SK-N-SH treated with all-trans-retinoic acid at 6 μM for 48 hours (cell line): ENCODE measurements around the gene MAK.

Source experiments
- ATAC-seq: fragments of 200-7000 bp; cut with Tn5 transposase; 3 replicates; pipeline ENCODE4 v1.9.1; 2020; ENCODE audit warnings: mild to moderate bottlenecking, moderate library complexity
- ARNTL ChIP-seq: fragments of 450-650 bp; formaldehyde crosslinking; IDR thresholded peaks from 2 replicates; pipeline ENCODE4 v1.5.0; 2020; ENCODE audit warnings: low read depth, mild to moderate bottlenecking, moderate library complexity, borderline replicate concordance
- CSDC2 ChIP-seq: fragments of 250-450 bp; sonication (Bioruptor Pico); IDR thresholded peaks from 2 replicates; pipeline ENCODE4 v1.5.0; 2020; ENCODE audit warnings: mild to moderate bottlenecking, moderate library complexity
- ESRRG ChIP-seq: fragments of 250-450 bp; sonication (Bioruptor Pico); IDR thresholded peaks from 2 replicates; pipeline ENCODE4 v1.6.1; 2021; ENCODE audit warnings: mild to moderate bottlenecking
- GLIS3 ChIP-seq: fragments of 250-450 bp; sonication (Bioruptor Pico); IDR thresholded peaks from 2 replicates; pipeline ENCODE4 v1.5.0; 2020; ENCODE audit warnings: mild to moderate bottlenecking, moderate library complexity
- ISL1 ChIP-seq: fragments of 250-450 bp; sonication (Bioruptor Pico); IDR thresholded peaks from 2 replicates; pipeline ENCODE4 v2.1.2; 2022; ENCODE audit warnings: mild to moderate bottlenecking, moderate library complexity
- OSR1 ChIP-seq: fragments of 250-450 bp; sonication (Bioruptor Pico); IDR thresholded peaks from 2 replicates; pipeline ENCODE4 v1.8.0; 2022; ENCODE audit warnings: moderate library complexity, mild to moderate bottlenecking, inconsistent platforms
- RARB ChIP-seq: fragments of 250-450 bp; sonication (Bioruptor Pico); IDR thresholded peaks from 2 replicates; pipeline ENCODE4 v1.8.0; 2021; ENCODE audit warnings: mild to moderate bottlenecking, moderate library complexity
- SNAI2 ChIP-seq: fragments of 250-450 bp; sonication (Bioruptor Pico); IDR thresholded peaks from 2 replicates; pipeline ENCODE4 v1.5.0; 2020; ENCODE audit warnings: mild to moderate bottlenecking, moderate library complexity
- TCF4 ChIP-seq: fragments of 250-450 bp; sonication (Bioruptor Pico); IDR thresholded peaks from 2 replicates; pipeline ENCODE4 v1.8.0; 2021; ENCODE audit warnings: mild to moderate bottlenecking, moderate library complexity, borderline replicate concordance
- ZC3H10 ChIP-seq: fragments of 250-450 bp; sonication (Bioruptor Pico); IDR thresholded peaks from 2 replicates; pipeline ENCODE4 v1.5.1; 2021; ENCODE audit warnings: mild to moderate bottlenecking, moderate library complexity
- ZFP30 ChIP-seq: fragments of 450-650 bp; formaldehyde crosslinking; IDR thresholded peaks from 2 replicates; pipeline ENCODE4 v1.5.0; 2022; ENCODE audit warnings: mild to moderate bottlenecking, moderate library complexity
- ZNF565 ChIP-seq: fragments of 450-650 bp; formaldehyde crosslinking; conservative IDR thresholded peaks from 2 replicates; pipeline ENCODE4 v1.5.0; 2020; ENCODE audit warnings: low read depth, mild to moderate bottlenecking, moderate library complexity
- ZNF70 ChIP-seq: fragments of 450-650 bp; formaldehyde crosslinking; IDR thresholded peaks from 2 replicates; pipeline ENCODE4 v1.5.0; 2020; ENCODE audit warnings: mild to moderate bottlenecking, moderate library complexity
- ZNF8 ChIP-seq: fragments of 450-650 bp; formaldehyde crosslinking; IDR thresholded peaks from 2 replicates; pipeline ENCODE4 v1.5.0; 2020; ENCODE audit warnings: mild to moderate bottlenecking, moderate library complexity
- TF ChIP-seq, protein P1 (sequence below): fragments of 250-450 bp; sonication (Bioruptor Pico); IDR thresholded peaks from 2 replicates; pipeline ENCODE4 v1.5.0; 2020; ENCODE audit warnings: mild to moderate bottlenecking, moderate library complexity
- TF ChIP-seq, protein P2 (sequence below): fragments of 250-450 bp; sonication (Bioruptor Pico); IDR thresholded peaks from 2 replicates; pipeline ENCODE4 v1.5.1; 2020; ENCODE audit warnings: low read depth, mild to moderate bottlenecking, moderate library complexity
- TF ChIP-seq, protein P3 (sequence below): fragments of 250-450 bp; sonication (Bioruptor Pico); IDR thresholded peaks from 2 replicates; pipeline ENCODE4 v1.8.0; 2021; ENCODE audit warnings: low read depth, mild to moderate bottlenecking, moderate library complexity, borderline replicate concordance
- TF ChIP-seq, protein P4 (sequence below): fragments of 250-450 bp; sonication (Bioruptor Pico); IDR thresholded peaks from 2 replicates; pipeline ENCODE4 v1.5.1; 2021; ENCODE audit warnings: mild to moderate bottlenecking, moderate library complexity

MAK gene

DNA sequence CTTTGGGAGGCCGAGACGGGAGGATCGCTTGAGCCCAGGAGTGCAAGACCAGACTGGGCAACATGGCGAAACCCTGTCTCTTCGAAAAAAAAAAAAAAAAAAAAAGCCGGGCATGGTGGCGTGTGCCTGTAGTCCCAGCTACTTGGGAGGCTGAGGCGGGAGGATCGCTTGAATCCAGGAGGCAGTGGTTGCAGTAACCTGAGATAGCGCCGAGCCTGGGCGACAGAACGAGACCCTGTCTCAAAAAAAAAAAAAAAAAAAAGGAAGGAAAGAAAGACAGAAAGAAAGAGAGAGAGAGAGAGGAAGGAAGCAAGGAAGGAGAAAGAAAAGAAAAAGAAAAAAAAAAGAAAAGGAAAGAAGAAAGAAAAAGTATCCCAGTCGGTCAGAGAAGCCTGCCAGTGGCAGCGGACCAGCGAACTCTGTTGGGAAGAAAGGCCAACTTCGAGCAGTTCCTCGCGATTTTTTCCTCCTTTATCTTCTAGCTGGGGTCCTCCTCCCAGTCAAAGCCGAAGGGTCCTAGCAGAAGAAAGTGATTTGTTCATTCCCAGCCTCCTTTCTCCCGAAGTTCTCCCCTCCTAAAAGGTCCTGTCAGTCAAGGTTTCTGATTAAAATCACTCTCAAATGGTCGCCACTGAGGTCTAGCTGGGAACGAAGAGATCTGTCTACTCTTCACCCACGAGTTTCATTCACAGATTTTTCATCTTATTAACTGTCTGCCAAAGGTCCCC is 46.1 kb upstream of the MAK start:
- TF ChIP-seq OSR1 (CRISPR knock-in tag), result no peak
- TF ChIP-seq, protein P1, sequence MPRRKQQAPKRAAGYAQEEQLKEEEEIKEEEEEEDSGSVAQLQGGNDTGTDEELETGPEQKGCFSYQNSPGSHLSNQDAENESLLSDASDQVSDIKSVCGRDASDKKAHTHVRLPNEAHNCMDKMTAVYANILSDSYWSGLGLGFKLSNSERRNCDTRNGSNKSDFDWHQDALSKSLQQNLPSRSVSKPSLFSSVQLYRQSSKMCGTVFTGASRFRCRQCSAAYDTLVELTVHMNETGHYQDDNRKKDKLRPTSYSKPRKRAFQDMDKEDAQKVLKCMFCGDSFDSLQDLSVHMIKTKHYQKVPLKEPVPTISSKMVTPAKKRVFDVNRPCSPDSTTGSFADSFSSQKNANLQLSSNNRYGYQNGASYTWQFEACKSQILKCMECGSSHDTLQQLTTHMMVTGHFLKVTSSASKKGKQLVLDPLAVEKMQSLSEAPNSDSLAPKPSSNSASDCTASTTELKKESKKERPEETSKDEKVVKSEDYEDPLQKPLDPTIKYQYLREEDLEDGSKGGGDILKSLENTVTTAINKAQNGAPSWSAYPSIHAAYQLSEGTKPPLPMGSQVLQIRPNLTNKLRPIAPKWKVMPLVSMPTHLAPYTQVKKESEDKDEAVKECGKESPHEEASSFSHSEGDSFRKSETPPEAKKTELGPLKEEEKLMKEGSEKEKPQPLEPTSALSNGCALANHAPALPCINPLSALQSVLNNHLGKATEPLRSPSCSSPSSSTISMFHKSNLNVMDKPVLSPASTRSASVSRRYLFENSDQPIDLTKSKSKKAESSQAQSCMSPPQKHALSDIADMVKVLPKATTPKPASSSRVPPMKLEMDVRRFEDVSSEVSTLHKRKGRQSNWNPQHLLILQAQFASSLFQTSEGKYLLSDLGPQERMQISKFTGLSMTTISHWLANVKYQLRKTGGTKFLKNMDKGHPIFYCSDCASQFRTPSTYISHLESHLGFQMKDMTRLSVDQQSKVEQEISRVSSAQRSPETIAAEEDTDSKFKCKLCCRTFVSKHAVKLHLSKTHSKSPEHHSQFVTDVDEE, result no peak
- TF ChIP-seq ZNF565 (CRISPR knock-in tag), result no peak
- TF ChIP-seq, protein P2, sequence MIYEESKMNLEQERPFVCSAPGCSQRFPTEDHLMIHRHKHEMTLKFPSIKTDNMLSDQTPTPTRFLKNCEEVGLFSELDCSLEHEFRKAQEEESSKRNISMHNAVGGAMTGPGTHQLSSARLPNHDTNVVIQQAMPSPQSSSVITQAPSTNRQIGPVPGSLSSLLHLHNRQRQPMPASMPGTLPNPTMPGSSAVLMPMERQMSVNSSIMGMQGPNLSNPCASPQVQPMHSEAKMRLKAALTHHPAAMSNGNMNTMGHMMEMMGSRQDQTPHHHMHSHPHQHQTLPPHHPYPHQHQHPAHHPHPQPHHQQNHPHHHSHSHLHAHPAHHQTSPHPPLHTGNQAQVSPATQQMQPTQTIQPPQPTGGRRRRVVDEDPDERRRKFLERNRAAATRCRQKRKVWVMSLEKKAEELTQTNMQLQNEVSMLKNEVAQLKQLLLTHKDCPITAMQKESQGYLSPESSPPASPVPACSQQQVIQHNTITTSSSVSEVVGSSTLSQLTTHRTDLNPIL (CRISPR knock-in tag), result no peak
- TF ChIP-seq ESRRG (CRISPR knock-in tag), result no peak
- TF ChIP-seq ZNF70 (CRISPR knock-in tag), result no peak
- no peak for TF ChIP-seq ZFP30 (CRISPR knock-in tag)
- no peak for ATAC-seq

DNA sequence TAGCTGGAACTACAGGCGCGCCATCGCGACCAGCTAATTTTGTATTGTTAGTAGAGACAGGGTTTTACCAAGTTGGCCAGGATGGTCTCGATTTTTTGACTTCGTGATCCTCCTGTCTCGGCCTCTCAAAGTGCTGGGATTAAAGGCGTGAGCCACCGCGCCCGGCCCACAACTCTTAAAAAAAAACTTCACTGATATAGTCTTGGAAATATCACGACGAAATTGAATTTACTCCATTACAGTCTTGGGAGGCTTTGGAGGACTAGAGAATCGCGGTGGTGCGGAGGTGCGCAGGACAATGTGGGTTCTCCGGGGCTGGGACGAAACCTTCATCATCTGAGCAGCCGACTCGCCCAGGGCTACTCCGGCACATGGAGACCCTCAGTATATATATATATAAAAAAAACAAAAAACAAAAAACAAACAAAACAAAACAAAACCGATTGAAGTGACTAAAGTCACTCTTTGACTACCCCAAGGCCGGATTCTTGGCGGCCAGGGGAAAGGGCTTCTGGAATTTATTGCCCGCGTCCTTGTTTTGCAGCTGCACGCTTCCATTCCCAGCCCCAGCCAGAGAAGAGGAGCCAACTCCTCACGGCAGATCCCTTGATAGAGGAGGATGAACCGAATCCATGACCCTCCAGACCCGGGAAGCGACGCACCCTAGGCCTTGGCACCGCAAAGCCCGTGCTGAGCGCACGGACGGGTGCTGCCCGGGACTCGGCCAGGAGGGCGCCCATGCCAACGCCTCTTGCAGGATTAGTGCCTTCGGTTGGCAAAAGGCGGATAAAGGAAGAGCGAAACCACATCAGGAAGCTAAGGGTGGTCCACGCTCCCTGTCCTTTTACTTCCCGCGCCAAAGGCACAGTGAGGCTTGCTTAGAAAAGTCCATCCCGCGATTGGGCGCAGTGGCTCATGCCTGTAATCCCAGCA is 45.2 kb upstream of the MAK start:
- TF ChIP-seq ESRRG (CRISPR knock-in tag) (no peak), TCF4 (CRISPR knock-in tag) (no peak), ZNF8 (CRISPR knock-in tag) (no peak), ZC3H10 (CRISPR knock-in tag) (no peak), ISL1 (CRISPR knock-in tag) (no peak), SNAI2 (no peak), OSR1 (CRISPR knock-in tag) (no peak), GLIS3 (CRISPR knock-in tag) (no peak), CSDC2 (CRISPR knock-in tag) (no peak), ARNTL (no peak), RARB (CRISPR knock-in tag) (no peak)
- TF ChIP-seq, protein P3, sequence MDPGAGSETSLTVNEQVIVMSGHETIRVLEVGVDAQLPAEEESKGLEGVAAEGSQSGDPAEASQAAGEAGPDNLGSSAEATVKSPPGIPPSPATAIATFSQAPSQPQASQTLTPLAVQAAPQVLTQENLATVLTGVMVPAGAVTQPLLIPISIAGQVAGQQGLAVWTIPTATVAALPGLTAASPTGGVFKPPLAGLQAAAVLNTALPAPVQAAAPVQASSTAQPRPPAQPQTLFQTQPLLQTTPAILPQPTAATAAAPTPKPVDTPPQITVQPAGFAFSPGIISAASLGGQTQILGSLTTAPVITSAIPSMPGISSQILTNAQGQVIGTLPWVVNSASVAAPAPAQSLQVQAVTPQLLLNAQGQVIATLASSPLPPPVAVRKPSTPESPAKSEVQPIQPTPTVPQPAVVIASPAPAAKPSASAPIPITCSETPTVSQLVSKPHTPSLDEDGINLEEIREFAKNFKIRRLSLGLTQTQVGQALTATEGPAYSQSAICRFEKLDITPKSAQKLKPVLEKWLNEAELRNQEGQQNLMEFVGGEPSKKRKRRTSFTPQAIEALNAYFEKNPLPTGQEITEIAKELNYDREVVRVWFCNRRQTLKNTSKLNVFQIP (CRISPR knock-in tag), result no peak
- TF ChIP-seq, protein P4, sequence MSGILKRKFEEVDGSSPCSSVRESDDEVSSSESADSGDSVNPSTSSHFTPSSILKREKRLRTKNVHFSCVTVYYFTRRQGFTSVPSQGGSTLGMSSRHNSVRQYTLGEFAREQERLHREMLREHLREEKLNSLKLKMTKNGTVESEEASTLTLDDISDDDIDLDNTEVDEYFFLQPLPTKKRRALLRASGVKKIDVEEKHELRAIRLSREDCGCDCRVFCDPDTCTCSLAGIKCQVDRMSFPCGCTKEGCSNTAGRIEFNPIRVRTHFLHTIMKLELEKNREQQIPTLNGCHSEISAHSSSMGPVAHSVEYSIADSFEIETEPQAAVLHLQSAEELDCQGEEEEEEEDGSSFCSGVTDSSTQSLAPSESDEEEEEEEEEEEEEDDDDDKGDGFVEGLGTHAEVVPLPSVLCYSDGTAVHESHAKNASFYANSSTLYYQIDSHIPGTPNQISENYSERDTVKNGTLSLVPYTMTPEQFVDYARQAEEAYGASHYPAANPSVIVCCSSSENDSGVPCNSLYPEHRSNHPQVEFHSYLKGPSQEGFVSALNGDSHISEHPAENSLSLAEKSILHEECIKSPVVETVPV (CRISPR knock-in tag), result no peak
- TF ChIP-seq, protein P1, result no peak

More for the DNA sequence above, 45.2 kb upstream of the MAK start:
- ATAC-seq, result no peak
